IPS-15b (cell line): ENCODE data around the gene DEFB124.
"Not testable (repeated sequence)": the region's sequence is repeated elsewhere in the genome, so short reads cannot be mapped to it uniquely, and the experiment has no call there.

Experiments used
- H3K27me3 ChIP-seq: one replicate; pipeline ENCODE4 v1.6.1; 2013; ENCODE audit warnings: low read length; ENCODE audit not compliant: control insufficient read depth, insufficient read depth
- H3K36me3 ChIP-seq: one replicate; pipeline ENCODE4 v1.6.1; 2013; ENCODE audit warnings: low read length; ENCODE audit not compliant: control insufficient read depth, insufficient read depth
- H3K4me1 ChIP-seq: one replicate; pipeline ENCODE4 v1.6.1; 2013; ENCODE audit warnings: mild to moderate bottlenecking, low read length; ENCODE audit not compliant: control insufficient read depth, insufficient read depth
- H3K4me3 ChIP-seq: one replicate; pipeline ENCODE4 v1.5.1; 2013; ENCODE audit warnings: low read depth, low read length
- H3K9ac ChIP-seq: one replicate; pipeline ENCODE4 v1.6.1; 2013; ENCODE audit warnings: low read depth, mild to moderate bottlenecking, low read length
- H3K9me3 ChIP-seq: one replicate; pipeline ENCODE4 v1.6.1; 2013; ENCODE audit warnings: mild to moderate bottlenecking, low read length; ENCODE audit not compliant: control insufficient read depth, insufficient read depth

Gene DEFB124

GRCh38 chr20:31484001-31484400, 9.1 kb upstream of the DEFB124 start:
- no peaks in the 10 kb centered on the region for H3K36me3 ChIP-seq
- H3K4me1 ChIP-seq = no peaks in the 10 kb centered on the region
- H3K4me3 ChIP-seq = peak overlapping the region; percentile 10
- no peaks in the 10 kb centered on the region for H3K9me3 ChIP-seq
- peaks cover 54% of the 10 kb centered on the region for H3K27me3 ChIP-seq
- no peak overlapping the region for H3K9ac ChIP-seq

DNA sequence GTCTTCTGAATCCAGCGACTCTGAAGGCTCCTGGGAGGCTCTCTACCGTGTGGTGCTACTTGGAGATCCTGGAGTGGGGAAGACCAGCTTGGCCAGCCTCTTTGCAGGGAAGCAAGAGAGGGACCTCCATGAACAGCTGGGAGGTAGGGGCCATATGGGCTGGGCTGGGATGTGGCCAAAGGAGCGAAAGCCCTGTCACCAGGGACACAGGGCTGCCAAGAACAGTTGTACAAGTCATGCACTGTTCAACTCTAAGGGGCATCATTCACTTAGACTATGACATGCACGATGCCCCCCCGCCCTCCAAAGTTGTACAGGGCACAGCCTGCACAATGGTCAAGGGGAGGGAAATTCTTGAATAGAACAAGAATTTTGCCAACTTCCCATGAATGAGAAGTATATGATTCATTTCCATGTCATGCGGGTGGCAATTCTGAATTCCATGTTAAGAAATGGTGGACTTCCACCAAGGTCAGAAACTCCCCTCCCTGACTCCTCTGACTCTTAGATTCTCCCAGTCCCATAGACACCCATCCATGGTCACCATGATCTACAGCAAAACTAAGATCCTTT, 1.8 kb upstream of the DEFB124 start:
- Histone ChIP-seq H3K4me1 (peaks cover 4% of the 10 kb centered on the region), H3K27me3 (peaks cover 58% of the 10 kb centered on the region), H3K36me3 (no peaks in the 10 kb centered on the region), H3K9ac (no peak overlapping the region), H3K4me3 (no peak overlapping the region), H3K9me3 (no peaks in the 10 kb centered on the region)

GRCh38 chr20:31476294-31476585, 1.3 kb upstream of the DEFB124 start:
- no peaks in the 10 kb centered on the region for H3K9me3 ChIP-seq
- peaks cover 58% of the 10 kb centered on the region for H3K27me3 ChIP-seq
- H3K36me3 ChIP-seq = no peaks in the 10 kb centered on the region
- H3K4me1 ChIP-seq = peaks cover 4% of the 10 kb centered on the region
- H3K4me3 ChIP-seq = peak overlapping the region; percentile 69
- no peak overlapping the region for H3K9ac ChIP-seq

DNA sequence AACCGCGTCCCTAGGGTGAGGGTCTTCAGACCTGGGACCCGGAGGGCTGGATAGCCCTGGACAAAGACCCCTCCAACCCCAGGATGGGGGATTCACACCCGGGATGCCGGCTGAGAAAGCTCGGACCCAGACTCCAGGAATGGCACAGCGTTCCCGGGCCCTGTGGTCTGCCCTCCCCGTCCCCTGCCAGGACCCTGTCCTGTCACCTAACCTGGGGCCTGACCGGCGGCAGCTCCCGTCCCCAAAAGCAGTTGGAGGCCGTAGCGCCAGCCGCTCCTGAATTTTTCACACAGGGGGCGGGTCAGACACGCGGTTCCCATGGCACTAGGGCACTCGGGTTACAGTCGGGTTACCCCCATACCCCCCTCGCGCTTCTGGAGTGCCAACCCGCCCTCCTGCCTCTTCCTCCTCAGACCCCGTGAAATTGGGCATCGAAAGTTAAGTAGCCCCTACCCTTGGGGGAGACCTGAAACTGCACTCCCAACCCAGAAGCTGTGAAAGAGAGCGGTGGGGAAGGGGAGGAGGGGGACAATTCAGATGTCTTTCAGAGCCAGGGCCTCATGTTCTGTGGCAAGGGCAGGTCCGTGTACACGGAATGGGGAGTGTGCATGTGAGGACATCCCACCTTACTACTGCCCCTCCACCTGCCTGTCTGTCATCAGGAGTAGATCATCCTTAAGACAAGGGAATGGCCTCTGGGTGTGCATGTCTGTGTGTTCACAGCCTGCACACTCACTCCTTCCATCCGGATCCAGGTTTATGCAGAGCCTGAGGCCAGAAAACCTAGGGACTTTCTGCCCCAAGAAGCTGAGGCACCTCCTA, 756 bp upstream of the DEFB124 start:
- peaks cover 4% of the 10 kb centered on the region for H3K4me1 ChIP-seq
- no peaks in the 10 kb centered on the region for H3K36me3 ChIP-seq
- no peaks in the 10 kb centered on the region for H3K9me3 ChIP-seq
- H3K9ac ChIP-seq = no peak overlapping the region
- peaks cover 58% of the 10 kb centered on the region for H3K27me3 ChIP-seq
- H3K4me3 ChIP-seq = peak overlapping the region; percentile 69

GRCh38 chr20:31474097-31474436, 860 bp downstream of the DEFB124 start:
- peaks cover 52% of the 10 kb centered on the region for H3K27me3 ChIP-seq
- H3K4me3 ChIP-seq = no peak overlapping the region
- H3K9me3 ChIP-seq = no peaks in the 10 kb centered on the region
- no peaks in the 10 kb centered on the region for H3K36me3 ChIP-seq
- H3K9ac ChIP-seq = no peak overlapping the region
- peaks cover 4% of the 10 kb centered on the region for H3K4me1 ChIP-seq

- Histone ChIP-seq H3K9ac (no peak overlapping the region), H3K9me3 (no peaks in the 10 kb centered on the region)
Observed at GRCh38 chr20:31473331-31474096, 1.4 kb downstream of the DEFB124 start.

DNA sequence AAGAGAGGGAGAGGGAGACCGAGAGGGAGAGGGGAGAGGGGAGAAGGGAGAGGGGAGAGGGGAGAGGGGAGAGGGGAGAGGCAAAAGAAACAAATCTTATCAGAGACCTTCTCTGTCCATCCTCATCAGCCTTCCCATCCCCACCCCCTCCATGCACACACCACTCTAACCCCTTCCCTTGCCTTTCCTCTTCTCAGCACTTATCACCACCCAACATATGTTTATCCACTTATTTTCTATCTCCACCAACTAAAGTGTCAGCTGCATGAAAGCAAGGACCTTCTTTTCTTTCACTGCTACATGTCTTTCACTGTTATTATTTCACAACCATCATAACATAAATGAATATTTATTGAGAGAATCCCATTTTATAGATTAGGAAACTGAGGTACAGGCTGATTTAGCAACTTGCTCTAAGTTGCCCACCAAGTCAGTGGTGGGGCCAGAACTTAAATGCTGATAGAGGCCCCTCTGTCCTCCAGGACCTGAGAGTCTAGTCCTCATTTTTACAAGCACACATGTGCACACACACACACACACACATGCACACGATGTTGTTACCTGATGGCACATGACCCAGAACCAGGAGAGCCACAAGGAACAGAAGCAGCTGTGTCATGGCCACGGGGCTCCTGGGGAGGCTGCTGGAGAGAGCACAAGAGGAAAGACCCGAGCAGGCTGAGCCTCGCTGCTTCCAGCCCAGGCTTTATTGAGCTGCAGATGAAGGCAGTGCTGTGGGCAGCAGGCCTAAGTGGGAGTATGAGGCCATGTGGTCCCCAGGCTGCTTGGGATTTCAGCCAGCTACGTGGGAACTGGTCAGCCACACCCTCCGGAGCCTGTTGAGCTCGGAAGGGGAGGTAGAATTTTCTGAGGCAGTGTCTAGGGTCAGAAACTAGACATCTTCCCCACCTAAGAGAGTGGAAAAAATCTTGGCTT, 2.3 kb downstream of the DEFB124 start:
- Histone ChIP-seq H3K36me3 (no peaks in the 10 kb centered on the region), H3K4me3 (no peak overlapping the region), H3K9me3 (no peaks in the 10 kb centered on the region), H3K9ac (no peak overlapping the region), H3K27me3 (peaks cover 41% of the 10 kb centered on the region), H3K4me1 (peaks cover 4% of the 10 kb centered on the region)

More at GRCh38 chr20:31473331-31474096, 1.4 kb downstream of the DEFB124 start:
- no peaks in the 10 kb centered on the region for H3K36me3 ChIP-seq
- H3K4me3 ChIP-seq = no peak overlapping the region
- peaks cover 4% of the 10 kb centered on the region for H3K4me1 ChIP-seq
- peaks cover 48% of the 10 kb centered on the region for H3K27me3 ChIP-seq

GRCh38 chr20:31470946-31471345, 4.0 kb downstream of the DEFB124 start:
- not testable (repeated sequence) for H3K4me3 ChIP-seq, H3K4me1 ChIP-seq, H3K9ac ChIP-seq, H3K36me3 ChIP-seq, H3K9me3 ChIP-seq
- peaks cover 24% of the 10 kb centered on the region for H3K27me3 ChIP-seq

DNA sequence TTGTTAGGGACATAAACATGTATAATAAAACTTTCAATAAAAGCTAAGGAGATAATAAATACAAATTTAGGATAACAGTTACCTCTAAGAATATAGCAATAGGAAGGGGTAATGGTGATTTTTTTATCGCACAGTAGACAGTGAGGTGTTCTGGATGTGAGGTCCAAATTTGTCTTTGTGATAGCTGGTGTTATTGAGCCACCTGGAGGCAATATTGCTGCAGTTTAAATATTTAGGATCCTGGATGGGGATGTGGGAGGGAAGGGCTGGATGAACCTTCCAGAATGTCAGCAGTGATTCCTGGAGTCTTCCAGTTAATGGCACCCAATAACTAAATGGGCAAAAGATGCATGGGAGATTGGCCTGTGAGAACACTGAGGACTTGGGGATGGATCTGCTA, 20.6 kb downstream of the DEFB124 start:
- H3K4me1 ChIP-seq = no peaks in the 10 kb centered on the region
- H3K9me3 ChIP-seq = peaks cover 3% of the 10 kb centered on the region
- H3K4me3 ChIP-seq = no peak overlapping the region
- H3K9ac ChIP-seq = no peak overlapping the region
- H3K27me3 ChIP-seq = no peaks in the 10 kb centered on the region
- H3K36me3 ChIP-seq = no peaks in the 10 kb centered on the region

- no peak overlapping the region for H3K4me3 ChIP-seq
- no peak overlapping the region for H3K9ac ChIP-seq
- H3K27me3 ChIP-seq = no peaks in the 10 kb centered on the region
- H3K36me3 ChIP-seq = no peaks in the 10 kb centered on the region
- no peaks in the 10 kb centered on the region for H3K4me1 ChIP-seq
- H3K9me3 ChIP-seq = peaks cover 6% of the 10 kb centered on the region
Observed at GRCh38 chr20:31452575-31452974, 22.4 kb downstream of the DEFB124 start.
